HG03354 (cell line): ENCODE results near the gene RNF224.

Source experiments
- ATAC-seq: cut with Tn5 transposase; IDR thresholded peaks from one replicate; pipeline ENCODE4 v1.9.1; 2021; ENCODE audit warnings: mild to moderate bottlenecking; ENCODE audit not compliant: unreplicated experiment, poor library complexity, severe bottlenecking

Gene RNF224

DNA sequence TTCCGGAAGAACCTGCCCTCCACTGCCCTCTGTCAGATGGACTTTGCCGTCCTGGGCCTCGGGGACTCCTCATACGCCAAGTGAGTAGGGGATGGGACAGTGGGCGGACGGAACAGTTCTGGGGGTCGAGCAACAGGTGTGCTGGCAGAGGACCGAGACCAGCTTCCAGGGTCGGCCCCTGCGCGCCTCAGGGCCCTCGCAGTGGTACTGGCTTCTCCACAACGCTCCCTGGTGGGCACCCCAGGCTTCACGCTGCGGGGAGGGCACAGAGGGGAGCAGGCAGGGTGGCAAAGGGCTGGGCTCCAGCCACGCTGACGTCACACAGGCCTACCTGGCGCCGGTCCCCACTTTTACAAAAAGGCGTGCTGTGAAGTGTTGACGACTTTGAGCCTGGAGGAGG is 14.8 kb upstream of the RNF224 start:
- no peak for ATAC-seq

- ATAC-seq: no peak
Measured at GRCh38 chr9:137213160-137214060, 13.9 kb upstream of the RNF224 start.

- no peak for ATAC-seq
Measured at GRCh38 chr9:137214620-137215019, 12.7 kb upstream of the RNF224 start.

DNA sequence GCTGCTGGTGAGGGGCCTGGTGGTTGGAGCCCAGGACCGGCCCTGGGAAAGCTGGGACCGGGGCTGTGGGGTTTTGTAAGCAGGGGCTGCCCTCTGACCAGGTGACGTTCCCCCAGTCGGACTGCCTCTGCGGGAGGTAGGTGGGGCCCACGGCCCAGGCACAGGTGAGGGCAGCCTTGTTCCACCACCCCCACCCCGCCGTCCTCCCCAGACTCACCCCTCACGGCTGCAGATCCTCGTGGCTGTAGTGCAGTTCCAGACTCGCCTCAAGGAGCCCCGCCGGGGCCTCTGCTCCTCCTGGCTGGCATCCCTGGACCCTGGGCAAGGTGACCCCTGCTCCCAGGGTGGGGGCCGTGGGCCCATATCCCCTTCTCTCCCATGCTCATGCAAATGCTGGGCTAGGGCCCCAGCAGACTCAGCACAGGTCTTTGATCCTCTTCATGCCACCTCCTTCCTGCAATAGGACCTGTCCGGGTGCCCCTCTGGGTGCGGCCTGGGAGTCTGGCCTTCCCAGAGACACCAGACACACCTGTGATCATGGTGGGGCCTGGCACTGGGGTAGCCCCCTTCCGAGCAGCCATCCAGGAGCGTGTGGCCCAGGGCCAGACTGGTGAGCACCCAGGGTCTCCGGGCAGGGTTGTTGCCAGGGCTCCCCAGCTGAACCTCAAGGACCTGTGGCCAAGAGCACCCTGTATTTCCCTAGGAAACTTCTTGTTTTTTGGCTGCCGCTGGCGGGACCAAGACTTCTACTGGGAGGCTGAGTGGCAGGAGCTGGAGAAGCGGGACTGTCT is 11.9 kb upstream of the RNF224 start:
- no peak for ATAC-seq

DNA sequence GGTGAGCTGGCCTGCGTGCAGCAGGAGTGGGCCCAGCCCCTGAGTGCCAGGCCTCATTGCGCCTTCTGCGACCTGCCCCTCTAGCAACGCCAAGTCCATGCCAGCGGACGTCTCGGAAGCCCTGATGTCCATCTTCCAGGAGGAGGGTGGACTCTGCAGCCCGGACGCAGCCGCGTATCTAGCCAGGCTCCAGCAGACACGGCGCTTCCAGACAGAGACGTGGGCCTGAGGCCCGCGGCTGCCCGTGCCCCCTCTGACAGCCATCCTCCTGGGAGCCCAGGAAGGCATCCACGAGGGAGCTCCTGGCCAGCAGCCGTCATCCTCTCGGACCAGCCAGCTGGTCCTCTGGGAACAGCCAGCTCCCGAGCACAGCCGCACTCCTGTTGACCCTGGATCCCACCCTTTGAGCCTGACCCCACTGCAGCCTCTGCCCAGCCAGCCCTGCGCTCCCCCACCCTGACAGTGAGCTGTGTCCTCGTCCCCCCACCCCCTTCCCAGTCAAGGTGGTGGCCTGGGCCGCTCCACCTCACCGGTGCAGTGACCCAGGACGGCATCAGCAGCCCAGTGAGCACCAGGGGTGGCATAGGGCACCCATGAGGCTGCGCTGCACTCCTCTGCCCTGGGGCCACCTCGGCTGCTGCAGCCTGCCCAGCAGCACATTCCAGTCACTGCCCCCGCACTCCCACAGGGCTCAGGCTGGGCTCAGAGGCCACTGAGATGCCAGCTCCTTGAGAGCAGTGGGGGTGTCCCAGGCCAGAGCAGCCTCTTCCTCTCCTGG is 10.9 kb upstream of the RNF224 start:
- ATAC-seq: no peak

GRCh38 chr9:137217276-137218211 is 9.8 kb upstream of the RNF224 start:
- ATAC-seq: no peak

- ATAC-seq: no peak
Measured at GRCh38 chr9:137218212-137218753, 9.0 kb upstream of the RNF224 start.

GRCh38 chr9:137218754-137219271 is 8.5 kb upstream of the RNF224 start:
- no peak for ATAC-seq

DNA sequence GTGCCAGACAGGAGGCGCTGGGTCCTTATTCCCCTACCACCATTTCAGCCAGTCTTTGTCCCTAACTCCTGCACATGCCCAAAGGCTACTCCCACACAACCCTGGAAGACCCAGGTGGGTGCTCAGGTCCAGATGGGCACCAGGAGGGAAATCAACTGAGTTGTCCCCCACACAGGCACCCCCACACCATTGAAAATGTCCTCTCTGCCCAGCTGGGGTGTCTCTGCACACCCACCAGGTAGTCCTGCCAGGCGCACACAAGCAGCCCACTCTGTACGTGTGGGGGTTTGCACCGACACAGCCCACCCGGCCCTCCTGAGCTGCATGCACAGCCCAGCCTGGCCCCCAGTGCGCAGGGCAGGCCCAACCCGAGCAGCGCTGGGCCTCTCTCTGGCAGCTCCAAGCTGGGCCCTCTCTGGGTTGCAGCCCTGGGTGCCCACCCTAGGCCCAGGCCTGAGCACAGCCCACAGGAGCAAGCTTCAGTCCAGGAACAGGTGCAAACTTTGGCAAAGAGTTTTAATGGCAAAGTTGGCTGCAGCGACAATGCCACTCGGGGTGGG is 7.5 kb upstream of the RNF224 start:
- ATAC-seq: no peak

GRCh38 chr9:137220317-137221094 is 6.8 kb upstream of the RNF224 start:
- no peak for ATAC-seq

DNA sequence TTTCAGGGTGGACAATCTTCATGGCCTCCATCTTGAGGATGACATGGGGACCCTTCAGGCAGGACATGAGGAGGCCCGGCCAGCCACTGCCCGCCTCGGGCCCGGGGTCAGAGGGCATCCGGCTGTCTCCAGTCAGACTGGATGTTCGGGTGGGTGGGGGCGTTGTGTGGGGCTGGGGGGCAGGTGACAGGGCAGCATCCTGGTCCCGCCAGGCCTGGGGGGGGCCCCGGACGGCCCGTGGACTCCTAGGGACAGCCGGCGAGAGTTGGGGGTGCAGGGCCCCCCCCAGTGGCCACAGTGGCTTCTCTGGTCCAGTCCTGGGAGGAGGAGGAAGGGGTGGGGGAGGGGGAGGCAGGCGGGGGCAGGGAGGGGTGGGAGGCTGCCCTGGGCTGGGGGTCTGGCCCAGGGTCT is 6.2 kb upstream of the RNF224 start:
- ATAC-seq: no peak

DNA sequence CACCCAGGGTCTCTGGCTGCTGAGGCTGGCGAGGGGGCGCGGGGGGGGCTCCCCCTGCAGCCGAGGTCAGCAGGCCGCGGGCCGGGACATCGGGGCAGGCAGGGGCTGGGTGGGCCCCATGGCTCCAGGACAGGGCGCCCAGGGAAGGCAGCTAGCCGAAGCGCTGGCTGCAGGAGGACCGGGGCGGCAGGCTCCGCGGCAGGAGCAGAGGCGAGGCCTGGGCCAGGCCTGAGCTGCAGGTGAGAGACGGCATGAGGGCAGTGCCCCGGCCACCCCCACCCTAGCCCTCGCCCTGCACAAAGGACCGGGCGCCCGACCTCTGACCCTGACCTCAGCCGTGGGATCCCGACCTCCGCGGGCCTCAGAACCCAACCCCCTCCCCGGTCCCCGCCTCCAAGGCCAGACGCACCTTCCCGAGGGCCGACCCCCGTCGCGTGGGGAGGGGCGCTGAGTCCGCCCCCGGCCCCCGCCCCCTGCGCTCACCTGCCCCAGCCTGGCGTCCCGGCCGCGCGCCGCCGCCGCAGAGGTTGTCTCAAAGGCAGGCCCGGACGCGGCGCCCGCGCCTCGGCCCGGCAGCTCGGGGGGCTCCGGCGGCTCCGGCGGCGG is 5.7 kb upstream of the RNF224 start:
- no peak for ATAC-seq

GRCh38 chr9:137222190-137223077 is 4.9 kb upstream of the RNF224 start, which contains the start of gene RNF208:
Gene RNF208, minus strand, starts transcription at chr9:137222240. Its CDS starts 1,028 bp downstream, at chr9:137221212.
- no peak for ATAC-seq

DNA sequence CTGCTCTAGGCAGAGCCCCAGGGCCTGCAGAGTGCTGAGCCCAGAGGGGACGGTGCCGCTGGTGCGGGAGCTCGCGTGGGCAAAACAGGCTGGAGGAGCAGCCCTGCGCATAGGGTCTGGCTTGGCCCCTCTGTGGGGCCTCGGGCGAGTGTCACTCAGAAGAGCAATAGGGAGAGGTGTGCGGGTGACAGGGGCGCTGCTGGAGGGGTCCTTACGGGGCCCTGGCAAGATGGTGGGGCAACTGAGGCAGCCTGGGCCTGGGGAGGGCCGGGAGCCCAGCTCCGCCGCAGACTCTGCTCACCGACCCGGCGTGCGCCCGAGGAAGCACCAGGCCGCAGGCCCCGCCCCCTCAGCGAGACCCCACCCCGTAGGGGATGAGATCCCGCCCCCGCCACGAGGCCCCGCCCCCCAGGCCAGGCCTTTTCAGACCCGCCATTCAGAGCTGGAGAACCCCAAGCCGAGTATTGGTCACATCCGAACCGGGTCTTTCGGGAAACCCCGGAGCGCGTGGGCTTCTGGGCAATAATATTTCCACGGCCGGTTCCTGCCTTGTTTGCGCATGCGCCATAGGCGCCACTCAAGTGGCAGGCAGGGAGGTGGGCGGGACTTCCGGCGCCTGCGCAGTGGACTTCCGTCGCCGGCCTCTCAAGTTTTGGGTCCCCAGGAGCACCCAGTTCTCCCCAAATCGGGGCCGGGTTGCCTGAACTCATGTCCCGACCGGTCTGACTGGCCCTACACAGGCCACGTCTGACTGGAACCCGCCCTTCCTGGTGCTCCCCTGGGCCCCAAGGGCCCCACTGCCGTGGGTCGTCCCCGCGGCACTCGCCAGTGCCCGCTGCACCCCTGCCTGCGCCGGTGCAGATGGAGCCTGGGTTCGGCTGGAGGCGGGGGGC is 4.0 kb upstream of the RNF224 start:
- ATAC-seq: peak; percentile 74
